ENCODE measurements around the gene RAPGEF4.

DNA sequence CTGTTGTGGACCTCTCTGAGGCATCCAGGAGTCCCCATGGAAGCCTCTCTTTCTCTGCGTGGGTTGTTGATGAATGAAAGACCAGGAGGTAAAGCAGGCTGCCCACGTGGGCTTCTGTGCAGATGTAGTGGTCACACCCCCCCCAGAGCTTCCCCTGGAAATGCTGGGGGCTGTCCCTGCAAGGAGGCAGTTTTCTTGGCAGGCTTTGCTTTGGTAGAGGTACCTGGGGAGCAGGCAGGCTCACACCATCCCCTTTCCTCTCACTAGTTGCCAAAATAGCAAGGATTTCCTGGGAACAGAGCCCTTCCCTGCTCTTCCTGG lies 242.4 kb downstream of the RAPGEF4 start:
- TF ChIP-seq ZBTB17 (CRISPR knock-in tag; IDR thresholded peaks at IDR 0.05) (no peak), CHD2 (IDR thresholded peaks at IDR 0.05; ENCODE audit: low read depth, low read length) (no peak), COPS2 (conservative IDR thresholded peaks at IDR 0.05) (no peak), YY1 (IDR thresholded peaks at IDR 0.05; ENCODE audit: borderline replicate concordance in 1 of 3, control insufficient read depth in 1 of 3, extremely low read depth in 1 of 3, insufficient read depth in 3 of 3, insufficient read length in 1 of 3, insufficient replicate concordance in 2 of 3, low read depth in 1 of 3, low read length in 2 of 3) (no peak), RFX1 (IDR thresholded peaks at IDR 0.05) (no peak)
- TF ChIP-seq, protein P1, sequence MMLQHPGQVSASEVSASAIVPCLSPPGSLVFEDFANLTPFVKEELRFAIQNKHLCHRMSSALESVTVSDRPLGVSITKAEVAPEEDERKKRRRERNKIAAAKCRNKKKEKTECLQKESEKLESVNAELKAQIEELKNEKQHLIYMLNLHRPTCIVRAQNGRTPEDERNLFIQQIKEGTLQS (IDR thresholded peaks at IDR 0.05), result no peak
- TF ChIP-seq, protein P1 (CRISPR knock-in tag; conservative IDR thresholded peaks at IDR 0.05), result no peak
- TF ChIP-seq, protein P2, sequence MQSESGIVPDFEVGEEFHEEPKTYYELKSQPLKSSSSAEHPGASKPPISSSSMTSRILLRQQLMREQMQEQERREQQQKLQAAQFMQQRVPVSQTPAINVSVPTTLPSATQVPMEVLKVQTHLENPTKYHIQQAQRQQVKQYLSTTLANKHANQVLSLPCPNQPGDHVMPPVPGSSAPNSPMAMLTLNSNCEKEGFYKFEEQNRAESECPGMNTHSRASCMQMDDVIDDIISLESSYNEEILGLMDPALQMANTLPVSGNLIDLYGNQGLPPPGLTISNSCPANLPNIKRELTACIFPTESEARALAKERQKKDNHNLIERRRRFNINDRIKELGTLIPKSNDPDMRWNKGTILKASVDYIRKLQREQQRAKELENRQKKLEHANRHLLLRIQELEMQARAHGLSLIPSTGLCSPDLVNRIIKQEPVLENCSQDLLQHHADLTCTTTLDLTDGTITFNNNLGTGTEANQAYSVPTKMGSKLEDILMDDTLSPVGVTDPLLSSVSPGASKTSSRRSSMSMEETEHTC (IDR thresholded peaks at IDR 0.05), result no peak

All from K562 (cell line).